Measurements from ENCODE around the gene DMRTC1B. TPM values are rescaled to one million over a fixed set of nuclear protein-coding genes. Genes with fewer than 3 reads are reported as not detected.
"Not testable (repeated sequence)": the region's sequence is repeated elsewhere in the genome, so short reads cannot be mapped to it uniquely, and the experiment has no call there.

The DMRTC1B gene, protein sequence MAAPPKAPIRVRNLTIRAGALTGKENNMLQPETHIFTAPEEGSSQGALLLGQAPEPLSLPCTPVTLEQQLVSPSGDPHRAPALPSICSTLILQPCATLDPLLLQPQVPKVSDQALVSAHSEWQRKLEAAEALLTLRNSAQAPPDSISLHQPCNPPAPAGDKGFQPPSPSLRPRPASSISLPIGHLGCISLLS
- total RNA-seq = not detected in 2 replicates
- not detected in 2 replicates for polyA plus RNA-seq
- not detected in 2 replicates for polyA plus RNA-seq (2011; cell fraction: cytosol; rRNA removed)
- polyA plus RNA-seq (2011; cell fraction: nucleus; rRNA removed) = not detected in 2 replicates
- polyA plus RNA-seq (2012) = not detected in 2 replicates
- not detected in 2 replicates for polyA minus RNA-seq
- not detected for polyA minus RNA-seq (2011; cell fraction: cytosol; rRNA and poly(A)+ RNA removed)
- not detected in 2 replicates for polyA minus RNA-seq (2011; cell fraction: nucleus; rRNA and poly(A)+ RNA removed)
- not detected for Bru-seq, nascent RNA
- not detected for BruChase-seq, experiment 1, labeled RNA remaining after a 6-hour chase
- BruChase-seq, experiment 2, labeled RNA remaining after a 2-hour chase = not detected
- long read RNA-seq = 0 reads

DNA sequence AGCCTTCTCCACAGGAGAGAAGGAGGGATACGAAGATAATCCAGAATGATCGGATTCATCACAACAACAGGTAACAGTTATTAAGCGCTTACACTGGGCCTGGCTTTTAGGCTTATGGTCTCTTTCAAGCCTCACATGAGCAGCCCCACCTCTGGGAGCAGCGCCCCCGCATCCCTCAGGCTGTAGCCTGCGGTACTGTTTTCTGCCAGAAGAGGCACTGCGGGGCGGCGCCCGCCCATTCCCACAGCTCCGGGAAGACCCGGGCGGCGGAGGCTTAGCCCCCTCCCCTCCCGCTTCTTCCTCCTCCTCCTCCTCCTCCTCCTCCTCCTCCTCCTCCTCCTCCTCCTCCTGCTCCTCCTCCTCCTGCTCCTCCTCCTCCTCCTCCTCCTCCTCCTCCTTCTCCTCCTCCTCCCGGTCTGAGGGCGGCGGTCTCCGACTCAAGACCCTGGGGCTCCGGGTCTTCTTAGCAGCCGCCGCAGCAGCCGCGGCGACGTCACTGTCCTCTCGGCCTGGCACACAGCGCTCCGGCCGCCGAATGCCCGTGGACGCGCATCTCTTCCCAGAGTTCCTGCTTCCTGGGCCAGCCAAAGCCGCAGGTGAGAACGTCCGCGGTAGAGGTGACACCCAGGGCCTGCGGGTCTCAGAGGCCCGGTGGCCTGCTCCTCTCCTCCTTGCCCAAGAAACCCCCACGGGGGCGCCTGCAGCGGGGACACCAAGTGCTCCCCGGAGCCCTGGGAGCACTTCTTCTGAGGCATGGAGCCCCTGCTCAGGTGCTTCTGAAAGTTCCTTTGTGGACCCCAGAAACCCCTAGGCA, at the start of gene DMRTC1B:
DMRTC1B (plus strand) TSS at position 238 of the 814 bp plus-strand sequence. CDS start 68,246 bp downstream, outside the sequence.
- POLR2A ChIA-PET; dilution Hi-C loops (cut with MboI; ENCODE audit: extremely low pct_ligation_motif_present, low sequenced_read_pairs); H3K36me3 ChIP-seq (ENCODE audit: control insufficient read depth in 2 of 2, extremely low read depth in 1 of 2, insufficient read depth in 2 of 2, low read length in 2 of 2); H3K4me2 ChIP-seq (ENCODE audit: insufficient read depth, low read length); H3K9ac ChIP-seq (replicated peaks; ENCODE audit: extremely low read depth, insufficient read depth, low read length); CTCF ChIA-PET; H3K27ac ChIP-seq (ENCODE audit: insufficient read depth, low read depth, low read length); H4K20me1 ChIP-seq (replicated peaks; ENCODE audit: control insufficient read depth, extremely low read depth, insufficient read depth, low read length); H3K4me3 ChIP-seq (replicated peaks in 1 of 3; ENCODE audit: insufficient read depth in 1 of 3, low read depth in 1 of 3, low read length in 3 of 3); DNase-seq (ENCODE audit: low read depth, low spot score); H3K9me3 ChIP-seq (replicated peaks; ENCODE audit: control insufficient read depth, insufficient read depth, low read length); BruUV-seq (replicated peaks); H3K27me3 ChIP-seq (ENCODE audit: control insufficient read depth in 2 of 2, insufficient read depth in 2 of 2, low read length in 2 of 2); H3K9me1 ChIP-seq (replicated peaks; ENCODE audit: control insufficient read depth, extremely low read depth, insufficient read depth, low read length); H3K79me2 ChIP-seq (ENCODE audit: control insufficient read depth, insufficient read depth, low read length); intact Hi-C loops (cut with micrococcal nuclease); H3K4me1 ChIP-seq (ENCODE audit: control insufficient read depth, extremely low read depth, insufficient read depth, low read length); H2AFZ ChIP-seq (ENCODE audit: low read depth, low read length): not testable (repeated sequence)
- peak; percentile 77 for FAIRE-seq

GRCh38 chrX:72727846-72728245, 48.8 kb upstream of the DMRTC1B start:
- Histone ChIP-seq H3K9me1 (replicated peaks; ENCODE audit: control insufficient read depth, extremely low read depth, insufficient read depth, low read length) (no peaks in the 10 kb centered on the region), H4K20me1 (replicated peaks; ENCODE audit: control insufficient read depth, extremely low read depth, insufficient read depth, low read length) (no peaks in the 10 kb centered on the region), H3K79me2 (ENCODE audit: control insufficient read depth, insufficient read depth, low read length) (no peaks in the 10 kb centered on the region), H3K4me1 (ENCODE audit: control insufficient read depth, extremely low read depth, insufficient read depth, low read length) (no peaks in the 10 kb centered on the region), H3K36me3 (ENCODE audit: control insufficient read depth in 2 of 2, extremely low read depth in 1 of 2, insufficient read depth in 2 of 2, low read length in 2 of 2) (no peaks in the 10 kb centered on the region), H2AFZ (ENCODE audit: low read depth, low read length) (no peak overlapping the region), H3K4me3 (replicated peaks in 1 of 3; ENCODE audit: insufficient read depth in 1 of 3, low read depth in 1 of 3, low read length in 3 of 3) (no peak overlapping the region), H3K4me2 (ENCODE audit: insufficient read depth, low read length) (no peak overlapping the region), H3K27me3 (ENCODE audit: control insufficient read depth in 2 of 2, insufficient read depth in 2 of 2, low read length in 2 of 2) (peaks cover 4 to 6% of the 10 kb centered on the region in 2 experiments), H3K9ac (replicated peaks; ENCODE audit: extremely low read depth, insufficient read depth, low read length) (no peak overlapping the region), H3K9me3 (replicated peaks; ENCODE audit: control insufficient read depth, insufficient read depth, low read length) (no peaks in the 10 kb centered on the region), H3K27ac (ENCODE audit: insufficient read depth, low read depth, low read length) (no peak overlapping the region)
- POLR2A ChIA-PET = interaction anchor here (1.0 kb wide), 1 partner anchor 13 kb away, joined by 3 read pairs; no protein-coding TSS in a partner anchor
- intact Hi-C loops (cut with micrococcal nuclease) = no loop called here
- no peak for TF ChIP-seq POLR2A (IDR thresholded peaks at IDR 0.05; ENCODE audit: low read depth, low read length)
- no peak for TF ChIP-seq POLR2AphosphoS5 (IDR thresholded peaks at IDR 0.05; ENCODE audit: insufficient read depth, low read depth, low read length)
- no peak for TF ChIP-seq JUN (IDR thresholded peaks at IDR 0.05; ENCODE audit: borderline replicate concordance, insufficient read depth, insufficient read length, low read depth)
- FAIRE-seq (peak; percentile 47), DNase-seq (ENCODE audit: low read depth, low spot score) (no peak)
- BruUV-seq (replicated peaks) = no TSS peak
- dilution Hi-C loops (cut with MboI; ENCODE audit: extremely low pct_ligation_motif_present, low sequenced_read_pairs) = no loop called here
- CTCF ChIA-PET = no interaction called here

GRCh38 chrX:72733636-72734035, 43.1 kb upstream of the DMRTC1B start:
- intact Hi-C loops (cut with micrococcal nuclease); POLR2A ChIA-PET; H3K27ac ChIP-seq (ENCODE audit: insufficient read depth, low read depth, low read length); H3K9me3 ChIP-seq (replicated peaks; ENCODE audit: control insufficient read depth, insufficient read depth, low read length); H3K4me2 ChIP-seq (ENCODE audit: insufficient read depth, low read length); H3K9me1 ChIP-seq (replicated peaks; ENCODE audit: control insufficient read depth, extremely low read depth, insufficient read depth, low read length); H4K20me1 ChIP-seq (replicated peaks; ENCODE audit: control insufficient read depth, extremely low read depth, insufficient read depth, low read length); H3K4me1 ChIP-seq (ENCODE audit: control insufficient read depth, extremely low read depth, insufficient read depth, low read length); DNase-seq (ENCODE audit: low read depth, low spot score); BruUV-seq (replicated peaks); H3K4me3 ChIP-seq (replicated peaks in 1 of 3; ENCODE audit: insufficient read depth in 1 of 3, low read depth in 1 of 3, low read length in 3 of 3); H3K79me2 ChIP-seq (ENCODE audit: control insufficient read depth, insufficient read depth, low read length); H3K36me3 ChIP-seq (ENCODE audit: control insufficient read depth in 2 of 2, extremely low read depth in 1 of 2, insufficient read depth in 2 of 2, low read length in 2 of 2); dilution Hi-C loops (cut with MboI; ENCODE audit: extremely low pct_ligation_motif_present, low sequenced_read_pairs); H3K9ac ChIP-seq (replicated peaks; ENCODE audit: extremely low read depth, insufficient read depth, low read length); FAIRE-seq; H2AFZ ChIP-seq (ENCODE audit: low read depth, low read length); CTCF ChIA-PET; H3K27me3 ChIP-seq (ENCODE audit: control insufficient read depth in 2 of 2, insufficient read depth in 2 of 2, low read length in 2 of 2): not testable (repeated sequence)
